Parathyroid adenoma (tissue), 2 donors: Measurements from ENCODE around the gene FGD3.

Experiments
- H2AFZ ChIP-seq: fragments of 300-600 bp; sonication (generic); one replicate; pipeline ENCODE4 v1.7.0; 2017; ENCODE audit warnings: antibody characterized with exemption, mild to moderate bottlenecking
- H3K27ac ChIP-seq: fragments of 300-600 bp; sonication (generic); one replicate; pipeline ENCODE4 v1.7.0; 2017
- H3K27me3 ChIP-seq: fragments of 300-600 bp; sonication (generic); one replicate; pipeline ENCODE4 v1.7.0; 2017; ENCODE audit warnings: low read length; ENCODE audit not compliant: control insufficient read depth, insufficient read depth
- H3K36me3 ChIP-seq: fragments of 300-600 bp; sonication (generic); one replicate; pipeline ENCODE4 v1.7.0; 2017; ENCODE audit warnings: low read length; ENCODE audit not compliant: control insufficient read depth, insufficient read depth
- H3K4me1 ChIP-seq: fragments of 300-600 bp; sonication (generic); one replicate; pipeline ENCODE4 v1.7.0; 2017; ENCODE audit warnings: control low read depth
- H3K4me2 ChIP-seq: fragments of 300-600 bp; sonication (generic); one replicate; pipeline ENCODE4 v1.7.0; 2017; ENCODE audit warnings: low read length
- H3K4me3 ChIP-seq: fragments of 300-600 bp; sonication (generic); one replicate; pipeline ENCODE4 v1.7.0; 2017; ENCODE audit warnings: low read depth, low read length
- H3K79me2 ChIP-seq: fragments of 300-600 bp; sonication (generic); one replicate; pipeline ENCODE4 v1.7.0; 2017; ENCODE audit warnings: control low read depth
- H3K9ac ChIP-seq: fragments of 300-600 bp; sonication (generic); one replicate; pipeline ENCODE4 v1.7.0; 2017; ENCODE audit warnings: mild to moderate bottlenecking
- H3K9me3 ChIP-seq: fragments of 300-600 bp; sonication (generic); one replicate; pipeline ENCODE4 v1.7.0; 2017; ENCODE audit warnings: low read length; ENCODE audit not compliant: control insufficient read depth
- CTCF ChIP-seq: fragments of 300-600 bp; sonication (generic); IDR thresholded peaks from one replicate; pipeline ENCODE4 v1.7.0; 2017; ENCODE audit warnings: antibody characterized with exemption, mild to moderate bottlenecking
- donor health status: primary hyperparathyroidism.

FGD3 gene

GRCh38 chr9:92977279-92977678 is 30.0 kb downstream of the FGD3 start:
- H2AFZ ChIP-seq, result no peak overlapping the region

GRCh38 chr9:92978345-92978875 is 31.1 kb downstream of the FGD3 start:
- Histone ChIP-seq H3K79me2 (no peaks in the 10 kb centered on the region), H3K4me1 (no peaks in the 10 kb centered on the region), H3K4me2 (no peak overlapping the region), H3K36me3 (no peaks in the 10 kb centered on the region), H3K9me3 (no peaks in the 10 kb centered on the region), H3K27ac (no peak overlapping the region), H3K9ac (no peak overlapping the region), H2AFZ (no peak overlapping the region), H3K4me3 (no peak overlapping the region), H3K27me3 (no peaks in the 10 kb centered on the region)
- TF ChIP-seq CTCF, result no peak

More at GRCh38 chr9:92977279-92977678, 30.0 kb downstream of the FGD3 start:
- H3K36me3 ChIP-seq, result no peaks in the 10 kb centered on the region
- H3K4me3 ChIP-seq, result no peak overlapping the region
- no peaks in the 10 kb centered on the region for H3K9me3 ChIP-seq
- no peak for TF ChIP-seq CTCF
- H3K79me2 ChIP-seq, result no peaks in the 10 kb centered on the region
- no peak overlapping the region for H3K27ac ChIP-seq
- no peaks in the 10 kb centered on the region for H3K27me3 ChIP-seq
- no peak overlapping the region for H3K9ac ChIP-seq
- H3K4me1 ChIP-seq, result no peaks in the 10 kb centered on the region
- no peak overlapping the region for H3K4me2 ChIP-seq

- H3K27ac ChIP-seq, result no peak overlapping the region
- H3K4me1 ChIP-seq, result no peaks in the 10 kb centered on the region
- H3K79me2 ChIP-seq, result no peaks in the 10 kb centered on the region
- no peaks in the 10 kb centered on the region for H3K27me3 ChIP-seq
- H3K9ac ChIP-seq, result no peak overlapping the region
- TF ChIP-seq CTCF, result no peak
- H3K4me3 ChIP-seq, result no peak overlapping the region
- no peak overlapping the region for H3K4me2 ChIP-seq
- no peak overlapping the region for H2AFZ ChIP-seq
- H3K9me3 ChIP-seq, result no peaks in the 10 kb centered on the region
- H3K36me3 ChIP-seq, result peaks cover 3% of the 10 kb centered on the region
Measured at GRCh38 chr9:92979283-92980056, 32.1 kb downstream of the FGD3 start.

- H3K27me3 ChIP-seq, result no peaks in the 10 kb centered on the region
- no peak overlapping the region for H3K27ac ChIP-seq
- no peaks in the 10 kb centered on the region for H3K4me1 ChIP-seq
- H2AFZ ChIP-seq, result no peak overlapping the region
- peaks cover 3% of the 10 kb centered on the region for H3K36me3 ChIP-seq
- H3K9me3 ChIP-seq, result no peaks in the 10 kb centered on the region
- H3K4me2 ChIP-seq, result no peak overlapping the region
- H3K4me3 ChIP-seq, result no peak overlapping the region
- H3K79me2 ChIP-seq, result no peaks in the 10 kb centered on the region
- no peak for TF ChIP-seq CTCF
- no peak overlapping the region for H3K9ac ChIP-seq
Measured at GRCh38 chr9:92980085-92980745, 32.9 kb downstream of the FGD3 start.
